Measurements from ENCODE around the gene CXCL17.

CXCL17 gene

GRCh38 chr19:42397263-42398166 is 45.2 kb downstream of the CXCL17 start:
- DNase-seq, result no peak

GRCh38 chr19:42396381-42397262 is 46.1 kb downstream of the CXCL17 start:
- peak; percentile 98 for DNase-seq

- DNase-seq, result no peak
Measured at GRCh38 chr19:42394751-42395150, 48.0 kb downstream of the CXCL17 start.

GRCh38 chr19:42392165-42392564 is 50.6 kb downstream of the CXCL17 start:
- no peak for DNase-seq

GRCh38 chr19:42389899-42390298 is 52.8 kb downstream of the CXCL17 start, which contains the start of gene CNFN:
Gene CNFN, minus strand, starts transcription at chr19:42390297. Its CDS starts 1,260 bp downstream, at chr19:42389037.
- DNase-seq, result no peak

- no peak for DNase-seq
Measured at GRCh38 chr19:42388851-42389489, 53.8 kb downstream of the CXCL17 start.

- peak; percentile 61 for DNase-seq
Measured at GRCh38 chr19:42386974-42387707, 55.6 kb downstream of the CXCL17 start.

- no peak for DNase-seq
Measured at GRCh38 chr19:42380155-42380554, 62.6 kb downstream of the CXCL17 start.

Measured in COR-L47 (cell line).